Jurkat, Clone E6-1 (cell line): ENCODE measurements around the gene SEC23B.
"Not testable (repeated sequence)": the region's sequence is repeated elsewhere in the genome, so short reads cannot be mapped to it uniquely, and the experiment has no call there.

Source experiments
- DNase-seq: peaks from one replicate; pipeline ENCODE4 v3.0.0-alpha.2; 2011; ENCODE audit warnings: low read depth, low spot score
- H3K4me3 ChIP-seq: 2 replicates; pipeline ENCODE4 v1.5.1; 2011; ENCODE audit warnings: mild to moderate bottlenecking, low read length, control low read depth, moderate library complexity

The SEC23B gene

GRCh38 chr20:18522066-18522465 lies 14.3 kb downstream of the SEC23B start:
- not testable (repeated sequence) for H3K4me3 ChIP-seq, DNase-seq

DNA sequence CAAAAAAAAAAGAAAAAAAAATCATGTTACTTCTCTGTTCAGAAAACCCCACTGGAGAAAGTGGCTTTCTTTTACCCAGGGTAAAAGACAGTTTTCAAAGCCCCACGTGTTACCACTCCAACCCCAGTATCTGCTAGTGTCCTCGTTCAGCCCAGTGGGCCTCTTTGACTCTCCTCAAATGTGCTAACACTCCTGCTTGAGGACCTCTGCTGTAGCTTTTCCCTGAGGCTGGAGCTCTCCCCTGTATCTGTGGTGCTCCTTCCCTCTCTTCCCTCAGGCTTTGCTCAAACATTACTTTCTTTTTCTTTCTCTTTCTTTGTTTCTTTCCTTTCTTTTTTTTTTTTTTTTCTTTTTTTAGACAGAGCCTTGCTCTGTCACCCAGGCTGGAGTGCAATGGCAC lies 15.3 kb downstream of the SEC23B start:
- DNase-seq: no peak

GRCh38 chr20:18524646-18525045 lies 16.9 kb downstream of the SEC23B start:
- DNase-seq: no peak

More for the DNA sequence above, 15.3 kb downstream of the SEC23B start:
- no peak overlapping the region for H3K4me3 ChIP-seq

GRCh38 chr20:18526761-18527160 lies 19.0 kb downstream of the SEC23B start:
- DNase-seq, H3K4me3 ChIP-seq: not testable (repeated sequence)

More at GRCh38 chr20:18524646-18525045, 16.9 kb downstream of the SEC23B start:
- H3K4me3 ChIP-seq: no peak overlapping the region

DNA sequence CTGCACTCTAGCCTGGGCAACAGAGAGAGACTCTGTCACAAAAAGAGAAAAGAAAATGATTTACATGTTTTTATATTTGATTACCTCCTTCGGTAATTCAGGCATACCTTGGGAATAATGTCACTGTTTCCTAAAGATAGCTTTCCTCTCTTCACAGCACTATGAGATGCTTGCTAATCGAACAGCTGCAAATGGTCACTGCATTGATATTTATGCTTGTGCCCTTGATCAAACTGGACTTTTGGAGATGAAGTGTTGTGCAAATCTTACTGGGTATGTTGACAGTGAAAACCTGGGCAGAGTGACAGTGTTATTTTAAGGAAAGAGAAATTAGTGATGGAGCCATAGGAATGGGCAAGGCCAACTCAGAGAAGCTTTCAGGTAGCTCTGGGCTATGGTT lies 19.6 kb downstream of the SEC23B start:
- DNase-seq: no peak
- H3K4me3 ChIP-seq: no peak overlapping the region

DNA sequence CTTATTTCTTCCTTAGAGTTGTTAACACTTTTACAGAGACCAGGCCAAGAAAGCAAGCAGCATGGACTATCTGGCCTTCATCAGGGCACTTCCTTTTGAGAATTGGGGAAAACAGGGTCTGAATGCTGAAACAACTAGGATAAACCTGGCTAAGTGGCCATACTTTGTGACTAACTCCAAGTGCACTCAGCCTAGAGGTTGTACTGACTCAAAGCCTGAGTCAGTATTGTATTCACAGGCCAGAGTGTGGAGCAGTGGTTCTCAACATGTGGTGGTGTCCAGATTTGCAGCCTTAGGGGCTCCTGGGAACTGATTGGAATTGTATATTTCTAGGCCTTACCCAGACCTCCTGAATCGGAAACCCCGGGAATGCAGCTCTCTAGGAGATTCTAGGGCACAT lies 20.1 kb downstream of the SEC23B start:
- no peak overlapping the region for H3K4me3 ChIP-seq
- no peak for DNase-seq

- no peak overlapping the region for H3K4me3 ChIP-seq
- DNase-seq: no peak
These were observed 21.3 kb downstream of the SEC23B start for GRCh38 chr20:18529041-18529440.

- no peak for DNase-seq
These were observed 24.9 kb downstream of the SEC23B start for GRCh38 chr20:18532626-18533025.

DNA sequence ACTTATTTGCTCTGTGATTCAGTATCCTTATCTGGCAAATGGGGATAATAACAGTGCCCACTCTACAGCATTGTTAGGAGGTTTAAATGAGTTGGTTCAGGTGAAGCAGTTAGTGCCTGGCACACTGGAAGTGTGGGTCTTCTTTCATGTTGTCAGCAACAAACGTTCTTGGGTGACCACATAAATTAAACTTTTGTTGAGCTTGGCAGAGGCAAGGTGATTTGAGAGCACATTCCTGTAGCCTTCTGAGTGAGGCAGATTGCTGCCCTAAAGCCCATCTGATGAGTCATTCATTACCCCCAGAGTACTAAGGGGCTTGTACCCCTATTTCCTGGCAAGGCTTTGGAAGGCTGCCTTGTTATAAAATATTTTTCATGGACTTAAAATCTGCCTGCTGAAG lies 25.8 kb downstream of the SEC23B start:
- peak; percentile 60 for DNase-seq
- H3K4me3 ChIP-seq: no peak overlapping the region

More at GRCh38 chr20:18532626-18533025, 24.9 kb downstream of the SEC23B start:
- H3K4me3 ChIP-seq: no peak overlapping the region

DNA sequence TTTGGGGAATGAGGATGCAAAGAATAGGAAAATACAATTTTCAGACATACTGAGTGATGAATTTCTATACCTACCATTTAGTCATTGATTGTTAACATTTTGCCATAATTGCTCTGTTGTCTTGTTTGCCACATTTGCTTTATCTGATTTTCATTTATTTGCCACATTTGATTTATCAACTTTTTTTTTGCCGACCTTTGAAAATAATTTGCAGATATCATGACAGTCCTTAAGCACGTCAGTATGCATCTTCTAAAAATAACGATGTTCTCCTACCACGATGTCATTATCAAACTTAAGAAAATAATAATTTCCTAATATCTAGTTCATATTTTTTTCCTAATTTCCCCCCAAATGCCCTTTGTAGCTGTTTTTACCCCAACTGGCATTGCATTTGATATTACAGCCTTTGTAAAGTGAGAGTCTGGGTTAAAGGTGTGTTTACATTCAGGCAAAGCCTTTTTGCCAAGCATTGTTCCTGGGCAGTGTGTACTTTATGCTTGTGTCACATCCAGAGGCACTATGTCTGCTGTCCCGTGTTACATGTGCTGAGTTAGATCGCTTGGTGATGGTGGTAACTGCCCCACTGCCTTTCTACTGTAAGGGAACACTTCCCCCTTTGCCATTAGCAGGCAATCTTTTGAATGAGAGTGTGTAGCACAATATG lies 26.4 kb downstream of the SEC23B start:
- H3K4me3 ChIP-seq: no peak overlapping the region
- no peak for DNase-seq

GRCh38 chr20:18537651-18538050 lies 29.9 kb downstream of the SEC23B start:
- DNase-seq: no peak
- no peak overlapping the region for H3K4me3 ChIP-seq

- DNase-seq: no peak
- H3K4me3 ChIP-seq: no peak overlapping the region
These were observed 34.0 kb downstream of the SEC23B start for GRCh38 chr20:18541741-18542140.

DNA sequence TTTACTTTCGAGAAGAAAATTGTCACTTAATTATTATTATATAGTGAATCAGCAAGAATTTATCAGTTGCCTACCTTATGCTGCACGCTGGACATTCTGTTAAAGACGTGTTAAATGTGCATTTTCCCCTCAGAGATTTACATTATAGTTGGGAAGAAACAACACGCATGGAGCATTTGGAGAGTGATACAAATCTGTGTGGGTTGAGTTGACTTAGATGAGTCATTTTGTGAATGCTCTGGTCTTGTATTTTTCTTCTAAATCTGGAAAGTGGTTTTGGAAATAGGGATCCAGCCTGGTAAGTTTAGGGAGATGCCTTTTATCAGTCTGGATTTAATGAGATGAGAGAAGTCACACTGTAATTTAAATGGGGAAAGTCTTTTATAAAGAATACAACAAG lies 35.5 kb downstream of the SEC23B start:
- no peak overlapping the region for H3K4me3 ChIP-seq
- no peak for DNase-seq

- H3K4me3 ChIP-seq: no peak overlapping the region
- DNase-seq: no peak
These were observed 36.2 kb downstream of the SEC23B start for GRCh38 chr20:18543932-18544331.

- H3K4me3 ChIP-seq: no peak overlapping the region
- no peak for DNase-seq
These were observed 37.8 kb downstream of the SEC23B start for GRCh38 chr20:18545566-18545965.

GRCh38 chr20:18548465-18548864 lies 40.7 kb downstream of the SEC23B start:
- H3K4me3 ChIP-seq: no peak overlapping the region
- no peak for DNase-seq

- no peak for DNase-seq
- H3K4me3 ChIP-seq: no peak overlapping the region
These were observed 46.0 kb downstream of the SEC23B start for GRCh38 chr20:18553746-18554145.

- H3K4me3 ChIP-seq: peak within 1 kb of the TSS; percentile 87
- peak; percentile 89 for DNase-seq
These were observed 59.4 kb downstream of the SEC23B start, which contains the start of gene SMIM26 for GRCh38 chr20:18566892-18567738. TSS of gene SMIM26 (plus strand) at chr20:18567432. CDS start at chr20:18567479, 47 bp downstream.

DNA sequence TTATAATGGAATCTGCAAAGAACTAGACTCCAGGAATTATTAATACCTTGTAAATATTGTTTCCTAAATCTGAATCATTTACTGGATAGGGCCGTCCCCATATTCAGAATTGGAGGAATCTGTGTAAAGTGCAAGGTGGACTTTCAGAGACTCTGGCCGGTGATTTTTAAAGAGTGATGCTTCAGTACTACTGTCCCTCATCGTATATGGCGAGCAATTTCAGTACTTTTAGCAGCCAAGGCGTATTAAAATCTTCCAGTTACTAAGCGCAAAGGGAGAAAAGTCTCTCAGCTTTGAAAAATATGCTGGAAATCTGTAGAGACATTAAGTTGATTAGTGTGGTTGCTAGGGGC lies 60.0 kb downstream of the SEC23B start:
- peak overlapping the region; percentile 87 for H3K4me3 ChIP-seq
- DNase-seq: no peak

DNA sequence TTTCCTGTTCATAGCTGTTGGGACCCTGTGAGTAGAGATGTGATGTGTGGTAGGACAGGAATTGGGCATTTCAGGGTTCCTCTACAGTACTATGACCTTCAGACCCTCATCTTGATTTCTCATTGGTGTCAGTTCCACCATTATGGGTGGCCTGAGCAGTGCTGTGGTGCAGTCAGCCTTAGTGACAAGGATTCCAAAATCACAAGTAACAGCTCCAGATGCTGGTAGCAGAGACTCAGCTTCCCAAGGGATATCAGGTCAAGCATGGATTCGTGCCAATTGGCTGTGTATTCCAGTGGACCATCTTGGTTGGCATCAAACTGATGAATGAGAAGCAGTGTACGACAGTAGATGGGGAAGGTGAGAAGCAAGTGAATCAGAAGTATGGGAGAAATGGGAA lies 63.3 kb downstream of the SEC23B start:
- no peak for DNase-seq

More for the DNA sequence above, 63.3 kb downstream of the SEC23B start:
- no peak overlapping the region for H3K4me3 ChIP-seq
